ENCODE measurements around the gene PPM1B.

DNA sequence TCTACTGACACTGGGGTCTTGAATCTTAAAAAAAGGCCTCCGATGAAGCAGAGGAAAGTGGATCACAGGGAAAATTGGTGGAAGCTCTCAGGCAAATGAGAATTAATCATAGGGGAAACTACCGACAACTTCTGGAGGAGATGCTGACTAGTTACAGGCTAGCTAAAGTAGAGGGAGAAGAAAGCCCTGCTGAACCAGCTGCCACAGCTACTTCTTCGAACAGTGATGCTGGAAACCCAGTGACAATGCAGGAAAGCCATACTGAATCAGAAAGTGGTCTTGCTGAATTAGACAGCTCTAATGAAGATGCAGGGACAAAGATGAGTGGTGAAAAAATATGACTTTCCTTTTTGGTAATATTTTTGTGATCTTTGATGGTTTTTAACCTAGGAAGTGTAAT is 61.7 kb downstream of the PPM1B start:
- TF ChIP-seq, protein P1, sequence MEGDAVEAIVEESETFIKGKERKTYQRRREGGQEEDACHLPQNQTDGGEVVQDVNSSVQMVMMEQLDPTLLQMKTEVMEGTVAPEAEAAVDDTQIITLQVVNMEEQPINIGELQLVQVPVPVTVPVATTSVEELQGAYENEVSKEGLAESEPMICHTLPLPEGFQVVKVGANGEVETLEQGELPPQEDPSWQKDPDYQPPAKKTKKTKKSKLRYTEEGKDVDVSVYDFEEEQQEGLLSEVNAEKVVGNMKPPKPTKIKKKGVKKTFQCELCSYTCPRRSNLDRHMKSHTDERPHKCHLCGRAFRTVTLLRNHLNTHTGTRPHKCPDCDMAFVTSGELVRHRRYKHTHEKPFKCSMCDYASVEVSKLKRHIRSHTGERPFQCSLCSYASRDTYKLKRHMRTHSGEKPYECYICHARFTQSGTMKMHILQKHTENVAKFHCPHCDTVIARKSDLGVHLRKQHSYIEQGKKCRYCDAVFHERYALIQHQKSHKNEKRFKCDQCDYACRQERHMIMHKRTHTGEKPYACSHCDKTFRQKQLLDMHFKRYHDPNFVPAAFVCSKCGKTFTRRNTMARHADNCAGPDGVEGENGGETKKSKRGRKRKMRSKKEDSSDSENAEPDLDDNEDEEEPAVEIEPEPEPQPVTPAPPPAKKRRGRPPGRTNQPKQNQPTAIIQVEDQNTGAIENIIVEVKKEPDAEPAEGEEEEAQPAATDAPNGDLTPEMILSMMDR (IDR thresholded peaks at IDR 0.05) = no peak
- no peak for TF ChIP-seq POLR2A (IDR thresholded peaks at IDR 0.05)

Measured in heart left ventricle (tissue), 13 donors.